ENCODE data around the gene HRH2.

HRH2 gene

DNA sequence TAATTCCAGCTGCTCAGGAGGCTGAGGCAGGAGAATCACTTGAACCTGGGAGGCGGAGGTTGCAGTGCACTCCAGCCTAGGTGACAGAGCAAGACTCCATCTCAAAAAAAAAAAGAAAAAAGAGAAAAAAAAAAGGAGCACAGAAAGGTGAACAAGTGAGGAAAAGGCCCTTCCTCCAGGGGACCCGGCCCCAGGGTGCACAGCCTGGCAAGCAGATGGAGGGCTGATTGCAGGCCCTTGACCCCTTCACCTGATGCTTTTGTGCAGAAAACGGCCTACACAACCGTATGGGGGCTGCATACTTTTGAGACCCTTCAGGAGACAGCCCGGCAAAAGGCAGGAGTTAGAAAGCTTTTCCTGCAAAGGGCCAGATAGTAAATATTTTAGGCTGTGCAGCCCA is 33.9 kb downstream of the HRH2 start:
- in situ Hi-C loops (cut with MboI; ENCODE audit: low pct_unique_long_range_greater_than_20kb, low sequenced_read_pairs, unreplicated experiment) = no loop called here
- TF ChIP-seq, protein P1, sequence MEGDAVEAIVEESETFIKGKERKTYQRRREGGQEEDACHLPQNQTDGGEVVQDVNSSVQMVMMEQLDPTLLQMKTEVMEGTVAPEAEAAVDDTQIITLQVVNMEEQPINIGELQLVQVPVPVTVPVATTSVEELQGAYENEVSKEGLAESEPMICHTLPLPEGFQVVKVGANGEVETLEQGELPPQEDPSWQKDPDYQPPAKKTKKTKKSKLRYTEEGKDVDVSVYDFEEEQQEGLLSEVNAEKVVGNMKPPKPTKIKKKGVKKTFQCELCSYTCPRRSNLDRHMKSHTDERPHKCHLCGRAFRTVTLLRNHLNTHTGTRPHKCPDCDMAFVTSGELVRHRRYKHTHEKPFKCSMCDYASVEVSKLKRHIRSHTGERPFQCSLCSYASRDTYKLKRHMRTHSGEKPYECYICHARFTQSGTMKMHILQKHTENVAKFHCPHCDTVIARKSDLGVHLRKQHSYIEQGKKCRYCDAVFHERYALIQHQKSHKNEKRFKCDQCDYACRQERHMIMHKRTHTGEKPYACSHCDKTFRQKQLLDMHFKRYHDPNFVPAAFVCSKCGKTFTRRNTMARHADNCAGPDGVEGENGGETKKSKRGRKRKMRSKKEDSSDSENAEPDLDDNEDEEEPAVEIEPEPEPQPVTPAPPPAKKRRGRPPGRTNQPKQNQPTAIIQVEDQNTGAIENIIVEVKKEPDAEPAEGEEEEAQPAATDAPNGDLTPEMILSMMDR (IDR thresholded peaks at IDR 0.05; ENCODE audit: extremely low read depth, insufficient read depth, missing control alignments) = no peak
- no peak for DNase-seq (ENCODE audit: low spot score)

DNA sequence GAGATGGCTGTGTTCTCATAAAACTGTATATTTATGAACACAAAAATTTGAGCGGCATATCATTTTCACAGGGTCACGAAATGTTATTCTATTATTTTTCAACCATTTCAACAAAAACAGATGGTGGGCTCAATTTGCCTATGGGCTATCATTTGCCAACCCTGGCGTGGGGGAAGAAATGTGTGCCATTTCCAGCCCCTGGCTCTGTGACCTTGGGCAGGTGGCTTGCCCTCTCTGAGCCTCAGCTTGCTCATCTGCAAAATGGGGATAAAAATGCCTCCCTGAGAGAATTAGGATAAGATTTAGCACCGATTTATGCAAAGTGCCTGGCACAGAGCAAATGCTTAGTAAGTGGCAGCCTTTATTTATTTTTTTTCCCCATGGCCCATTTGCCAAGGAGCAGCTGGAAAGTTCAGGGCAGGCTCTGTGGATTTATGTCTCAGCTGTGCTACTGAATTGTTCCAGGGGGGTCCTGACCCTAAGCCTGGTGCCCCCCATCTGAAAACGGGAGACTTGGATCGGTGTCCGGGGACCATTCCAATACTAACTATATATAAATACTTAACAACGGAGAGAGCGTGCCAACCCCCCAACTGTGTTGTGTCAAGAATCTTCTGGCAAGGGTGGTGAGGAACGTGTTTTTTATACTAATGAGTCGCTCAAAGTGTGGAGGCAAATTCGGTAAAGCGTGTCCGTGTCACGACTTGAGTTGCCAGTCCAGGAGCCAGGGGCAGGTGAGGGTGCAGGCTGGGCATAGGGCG is 34.5 kb downstream of the HRH2 start:
- TF ChIP-seq, protein P1 (IDR thresholded peaks at IDR 0.05; ENCODE audit: extremely low read depth, insufficient read depth, missing control alignments) = no peak
- DNase-seq (ENCODE audit: low spot score) = no peak
- in situ Hi-C loops (cut with MboI; ENCODE audit: low pct_unique_long_range_greater_than_20kb, low sequenced_read_pairs, unreplicated experiment) = no loop called here

DNA sequence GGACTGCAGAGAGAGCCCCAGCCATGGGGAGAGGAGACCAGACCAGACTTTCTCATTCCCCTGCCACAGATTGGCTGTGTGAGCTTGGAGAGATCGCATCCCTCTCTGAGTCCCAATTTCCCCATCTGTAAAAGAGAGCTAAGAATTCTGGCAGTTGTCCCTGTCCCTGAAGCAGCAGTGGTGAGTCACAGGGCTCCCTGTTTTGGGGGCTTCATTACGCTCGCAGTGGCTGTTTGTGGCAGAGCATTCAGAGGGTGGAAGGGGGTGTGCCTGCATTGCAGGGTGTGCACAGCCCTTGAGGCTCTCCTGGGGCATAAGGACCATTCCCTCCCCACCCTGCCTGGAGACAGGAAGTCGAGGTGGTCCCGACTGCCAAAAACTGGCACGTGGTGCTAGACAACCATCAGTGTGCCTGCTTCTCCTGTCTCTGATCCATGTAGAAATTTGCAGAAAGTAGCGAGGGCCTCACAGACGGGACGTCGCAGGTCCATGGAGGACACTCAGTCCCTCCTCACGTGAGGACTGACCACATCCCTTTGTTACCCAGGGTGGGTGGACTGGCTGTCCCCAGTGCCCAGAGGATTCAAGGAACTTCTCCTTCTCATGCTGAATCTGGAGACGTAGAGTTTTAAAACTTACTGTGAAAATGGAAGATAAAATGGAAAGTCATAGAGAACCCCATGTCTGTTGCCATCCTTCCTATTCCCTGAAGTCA is 35.3 kb downstream of the HRH2 start:
- in situ Hi-C loops (cut with MboI; ENCODE audit: low pct_unique_long_range_greater_than_20kb, low sequenced_read_pairs, unreplicated experiment) = no loop called here
- DNase-seq (ENCODE audit: low spot score) = no peak
- TF ChIP-seq, protein P1 (IDR thresholded peaks at IDR 0.05; ENCODE audit: extremely low read depth, insufficient read depth, missing control alignments) = no peak

DNA sequence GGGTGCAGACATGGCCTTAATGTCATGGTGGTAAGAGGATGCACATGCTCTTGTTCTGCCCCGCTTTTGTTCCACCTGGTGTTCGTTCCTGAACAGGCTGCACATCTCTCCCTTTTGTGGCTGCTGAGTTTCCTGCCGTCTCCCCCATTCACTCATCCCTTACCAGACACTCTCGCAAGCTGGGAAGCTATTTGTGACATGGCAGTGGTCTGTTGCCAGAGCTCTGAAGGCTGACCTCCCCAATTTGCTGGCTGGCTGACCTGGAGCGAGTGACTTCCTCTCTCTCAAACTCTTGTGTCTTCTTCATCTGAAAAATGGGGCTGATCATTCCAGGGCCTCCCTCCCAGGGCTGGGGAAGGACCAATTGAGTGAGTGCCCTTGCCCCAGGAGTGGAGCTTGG is 35.9 kb downstream of the HRH2 start:
- TF ChIP-seq, protein P1 (IDR thresholded peaks at IDR 0.05; ENCODE audit: extremely low read depth, insufficient read depth, missing control alignments) = no peak
- in situ Hi-C loops (cut with MboI; ENCODE audit: low pct_unique_long_range_greater_than_20kb, low sequenced_read_pairs, unreplicated experiment) = no loop called here

DNA sequence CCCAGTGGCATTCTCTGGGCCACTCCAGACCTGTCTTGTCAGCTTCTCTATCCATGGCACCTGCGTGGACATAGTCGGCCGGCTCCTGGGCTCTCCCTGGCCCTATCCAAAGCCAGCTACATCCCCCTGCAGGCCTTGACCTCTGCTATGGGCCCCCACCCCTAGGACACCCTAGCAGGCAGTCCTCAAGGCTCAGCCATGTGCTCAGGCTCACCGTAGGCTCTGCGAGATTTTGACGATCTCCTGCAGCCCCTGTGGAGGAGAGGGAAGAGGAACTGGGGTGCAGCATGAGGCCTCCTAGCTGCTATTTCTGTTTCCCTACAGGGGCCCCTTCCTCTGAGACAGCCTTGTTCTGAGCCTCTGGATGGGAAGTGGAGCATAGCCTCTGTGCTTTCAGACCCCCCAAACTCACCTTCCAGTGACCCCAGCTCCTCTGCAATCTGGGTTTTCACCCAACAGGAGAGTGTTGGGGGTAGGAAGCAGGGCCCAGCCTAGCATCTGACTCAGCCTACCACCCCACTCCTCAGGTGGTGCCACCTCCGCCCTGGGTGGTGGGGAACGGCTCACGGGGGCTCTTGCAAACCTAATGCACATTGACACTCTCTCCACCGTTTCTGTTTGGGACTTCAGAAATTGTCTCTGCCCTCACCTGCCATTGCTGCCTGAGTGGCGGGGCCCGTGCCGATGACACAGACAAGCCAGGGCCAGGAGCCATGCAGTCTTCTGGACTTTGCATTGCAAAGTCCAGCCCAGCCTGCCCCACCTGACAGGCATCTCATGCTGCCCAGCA is 36.7 kb downstream of the HRH2 start:
- in situ Hi-C loops (cut with MboI; ENCODE audit: low pct_unique_long_range_greater_than_20kb, low sequenced_read_pairs, unreplicated experiment) = no loop called here
- DNase-seq (ENCODE audit: low spot score) = no peak
- TF ChIP-seq, protein P1 (IDR thresholded peaks at IDR 0.05; ENCODE audit: extremely low read depth, insufficient read depth, missing control alignments) = no peak

More for the DNA sequence above, 35.9 kb downstream of the HRH2 start:
- no peak for DNase-seq (ENCODE audit: low spot score)

Data from GM13977 (cell line).